ENCODE results near the gene C19orf81.

C19orf81 gene

GRCh38 chr19:50658441-50659317, 9.4 kb downstream of the C19orf81 start (continued):
- peak; percentile 41; the same call in 1 of the 2 replicates for TF ChIP-seq YY2 (tag by site-specific recombination; IDR thresholded peaks at IDR 0.05)
- no peak for TF ChIP-seq ZNF48 (tag by site-specific recombination; IDR thresholded peaks at IDR 0.05)
- TF ChIP-seq ZSCAN18 (tag by site-specific recombination; IDR thresholded peaks at IDR 0.05) = no peak; the same call in 1 of the 2 replicates
- peak; percentile 83; the same call in 1 of the 2 replicates for TF ChIP-seq ZNF280D (tag by site-specific recombination; IDR thresholded peaks at IDR 0.05)
- TF ChIP-seq HIC1 (tag by site-specific recombination; IDR thresholded peaks at IDR 0.05) = 0 out of 2 replicates have a peak, but pooled peaks have one; percentile 38
- no peak for TF ChIP-seq MEIS1 (CRISPR knock-in tag; IDR thresholded peaks at IDR 0.05; ENCODE audit: borderline replicate concordance)
- TF ChIP-seq ZFP69B (tag by site-specific recombination; IDR thresholded peaks at IDR 0.05) = peak; percentile 87
- no peak for TF ChIP-seq ZNF211 (tag by site-specific recombination; IDR thresholded peaks at IDR 0.05; ENCODE audit: low read depth)
- no peak for TF ChIP-seq ZNF544 (tag by site-specific recombination; IDR thresholded peaks at IDR 0.05)
- 0 out of 2 replicates have a peak, but pooled peaks have one; percentile 10 for TF ChIP-seq ZBTB1 (tag by site-specific recombination; IDR thresholded peaks at IDR 0.05)
- no peak for TF ChIP-seq ZNF404 (tag by site-specific recombination; IDR thresholded peaks at IDR 0.05)
- no peak for TF ChIP-seq ELK4 (IDR thresholded peaks at IDR 0.05; ENCODE audit: borderline replicate concordance, low read depth, low read length)
- peak; percentile 86; the same call in 1 of the 2 replicates for TF ChIP-seq BCL11A (tag by site-specific recombination; IDR thresholded peaks at IDR 0.05; ENCODE audit: low read depth)
- peak; percentile 82 for TF ChIP-seq ZNF692 (tag by site-specific recombination; IDR thresholded peaks at IDR 0.05)
- peak; percentile 81; the same call in 1 of the 2 replicates for TF ChIP-seq KLF16 (tag by site-specific recombination; IDR thresholded peaks at IDR 0.05)
- peak; percentile 96; the same call in 1 of the 2 replicates for TF ChIP-seq REPIN1 (tag by site-specific recombination; IDR thresholded peaks at IDR 0.05; ENCODE audit: low read depth)
- peak; percentile 78 for TF ChIP-seq ZNF148 (tag by site-specific recombination; IDR thresholded peaks at IDR 0.05; ENCODE audit: borderline replicate concordance)
- TF ChIP-seq SP2 (tag by site-specific recombination; IDR thresholded peaks at IDR 0.05) = peak; percentile 59
- peak; percentile 64; the same call in 1 of the 2 replicates for TF ChIP-seq RBAK (tag by site-specific recombination; IDR thresholded peaks at IDR 0.05)
- TF ChIP-seq ATF2 (tag by site-specific recombination; IDR thresholded peaks at IDR 0.05; ENCODE audit: low read depth) = no peak
- TF ChIP-seq ZNF660 (tag by site-specific recombination; IDR thresholded peaks at IDR 0.05) = peak; percentile 59; the same call in 1 of the 2 replicates
- TF ChIP-seq ZSCAN4 (tag by site-specific recombination; IDR thresholded peaks at IDR 0.05) = no peak
- peak; percentile 82; the same call in 1 of the 2 replicates for TF ChIP-seq GLI4 (tag by site-specific recombination; IDR thresholded peaks at IDR 0.05)
